ENCODE measurements around the gene SNX18.

SNX18 gene

GRCh38 chr5:54539001-54539400 is 21.4 kb downstream of the SNX18 start:
- DNase-seq (ENCODE audit: low read depth, low spot score), result no peak

- DNase-seq (ENCODE audit: low read depth, low spot score), result no peak
Observed at GRCh38 chr5:54540286-54540685, 22.7 kb downstream of the SNX18 start.

DNA sequence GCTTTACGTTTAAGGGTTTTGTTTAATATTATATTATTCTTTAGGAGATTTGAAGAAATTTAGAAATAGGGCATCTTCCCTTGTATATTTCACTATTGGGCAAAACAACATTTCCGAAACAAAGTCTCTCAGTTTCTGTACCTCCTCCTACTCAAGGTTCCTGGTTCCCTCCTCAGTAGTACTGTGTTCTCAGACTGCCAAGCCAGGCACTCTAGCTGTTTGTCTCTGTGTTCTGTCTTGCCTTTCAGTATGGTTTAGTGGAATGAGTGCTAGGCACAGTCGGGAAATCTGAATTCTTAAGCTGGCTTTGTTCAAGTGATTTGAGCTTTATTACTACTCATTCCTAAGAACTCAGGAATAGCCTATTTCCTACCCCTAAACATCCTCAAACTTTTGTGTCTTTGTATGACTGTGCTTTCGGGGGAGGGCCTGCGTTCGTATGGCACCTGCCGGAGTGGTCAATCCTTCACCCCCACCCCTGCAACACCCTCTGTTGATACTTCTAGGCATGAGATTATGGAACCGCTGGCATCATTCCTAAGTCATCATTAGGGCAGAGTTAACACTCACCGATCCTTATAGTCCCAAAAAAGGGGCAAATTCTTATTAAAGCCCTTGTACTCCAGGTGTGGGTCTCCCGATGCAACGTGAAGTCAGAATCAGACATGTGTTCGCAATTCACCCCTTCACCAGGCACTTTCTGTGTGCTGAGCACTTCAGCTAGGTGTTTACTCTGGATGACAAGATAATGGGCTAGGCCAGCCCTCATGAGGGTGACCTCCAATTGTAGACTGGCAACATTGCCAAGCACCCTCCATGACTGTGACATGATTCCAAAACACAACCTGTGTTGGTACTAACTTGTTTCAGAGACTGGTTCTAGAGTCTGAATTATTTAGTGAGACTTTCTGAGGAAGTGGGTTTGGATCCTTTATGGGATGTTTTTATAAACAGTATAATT is 24.5 kb downstream of the SNX18 start:
- DNase-seq (ENCODE audit: low read depth, low spot score), result no peak

DNA sequence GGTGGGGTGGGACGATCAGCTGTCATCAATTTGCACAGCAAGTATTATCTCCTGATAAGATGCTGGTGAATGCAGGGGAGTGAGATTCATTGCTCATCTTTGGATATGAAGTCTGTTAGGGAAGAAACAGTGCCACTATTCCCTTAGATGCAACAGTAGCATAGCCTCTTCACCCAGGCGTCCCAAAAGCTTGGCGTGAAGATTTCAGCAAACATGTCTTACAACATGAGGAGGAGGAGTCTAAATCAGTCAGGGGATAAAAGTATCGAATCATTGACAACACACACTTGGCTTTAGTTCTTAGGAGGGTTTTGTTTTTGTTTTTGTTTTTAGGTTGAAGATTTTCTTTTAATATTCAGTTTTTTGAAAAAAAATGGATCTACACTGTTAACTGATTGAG is 26.5 kb downstream of the SNX18 start:
- no peak for DNase-seq (ENCODE audit: low read depth, low spot score)

DNA sequence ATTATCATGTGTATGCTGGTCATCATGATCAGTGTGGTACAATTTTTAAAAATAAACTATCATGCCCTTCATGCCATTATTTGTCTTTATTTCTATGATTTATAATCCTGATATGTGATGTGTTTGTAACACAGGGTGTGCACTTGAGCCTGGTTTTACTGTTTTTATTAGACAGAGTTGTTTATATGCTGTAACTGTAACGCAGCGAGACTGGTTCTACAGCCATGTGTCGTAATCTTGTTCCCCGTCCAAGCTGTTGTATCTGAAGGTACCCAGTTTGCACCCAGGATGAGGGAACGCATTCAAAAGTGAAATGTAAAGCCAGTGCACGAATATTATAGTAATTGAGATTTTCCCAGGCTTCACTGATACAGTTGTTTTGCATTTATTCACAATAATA is 28.2 kb downstream of the SNX18 start:
- no peak for DNase-seq (ENCODE audit: low read depth, low spot score)

DNA sequence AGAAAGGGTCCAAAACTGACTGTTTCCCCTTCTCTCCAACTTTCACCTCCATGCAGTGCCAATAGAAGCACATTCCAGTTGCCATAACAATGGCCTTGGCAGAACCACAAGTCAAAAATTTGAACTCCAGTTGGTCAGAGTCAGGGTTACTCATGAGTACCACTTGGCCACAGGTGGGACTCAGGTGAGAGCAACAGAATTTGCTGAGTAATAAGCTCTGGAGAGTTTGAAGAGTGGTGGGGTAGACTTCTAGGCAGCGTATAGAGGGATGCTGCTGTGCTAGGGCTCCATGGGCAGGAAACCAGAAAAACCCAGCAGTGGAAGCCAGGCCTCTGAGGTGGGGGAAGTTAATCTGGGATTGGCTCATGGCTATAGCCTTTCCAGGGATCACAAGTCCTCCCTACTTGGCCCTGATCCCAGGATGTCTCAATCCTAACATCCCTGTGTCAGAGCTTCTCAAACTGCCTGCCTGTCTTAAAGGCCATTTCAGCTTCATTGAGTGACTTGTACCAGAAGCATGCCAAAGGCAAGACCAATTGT is 30.2 kb downstream of the SNX18 start:
- DNase-seq (ENCODE audit: low read depth, low spot score), result no peak

DNA sequence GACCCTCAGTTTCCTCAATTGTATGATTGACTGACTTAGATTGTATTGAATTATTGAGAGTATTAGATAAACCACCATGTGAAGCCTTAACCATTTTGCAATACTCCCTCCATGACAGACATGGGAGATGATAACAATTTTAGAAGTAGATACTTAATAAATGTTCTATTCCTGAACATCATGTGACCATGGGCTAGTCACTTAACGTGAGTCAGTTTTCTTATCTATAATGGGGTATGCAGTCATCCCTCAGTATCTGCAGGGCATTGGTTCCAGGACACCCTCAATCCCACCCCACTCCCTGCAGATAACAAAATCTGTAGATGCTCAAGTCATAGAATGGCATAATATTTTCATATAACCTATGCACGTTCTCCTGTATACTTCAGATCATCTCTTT is 31.0 kb downstream of the SNX18 start:
- DNase-seq (ENCODE audit: low read depth, low spot score), result no peak

GRCh38 chr5:54551292-54551691 is 33.7 kb downstream of the SNX18 start:
- DNase-seq (ENCODE audit: low read depth, low spot score), result no peak

- DNase-seq (ENCODE audit: low read depth, low spot score), result no peak
Observed at GRCh38 chr5:54551926-54552325, 34.4 kb downstream of the SNX18 start.

GRCh38 chr5:54552446-54552845 is 34.9 kb downstream of the SNX18 start:
- no peak for DNase-seq (ENCODE audit: low read depth, low spot score)

DNA sequence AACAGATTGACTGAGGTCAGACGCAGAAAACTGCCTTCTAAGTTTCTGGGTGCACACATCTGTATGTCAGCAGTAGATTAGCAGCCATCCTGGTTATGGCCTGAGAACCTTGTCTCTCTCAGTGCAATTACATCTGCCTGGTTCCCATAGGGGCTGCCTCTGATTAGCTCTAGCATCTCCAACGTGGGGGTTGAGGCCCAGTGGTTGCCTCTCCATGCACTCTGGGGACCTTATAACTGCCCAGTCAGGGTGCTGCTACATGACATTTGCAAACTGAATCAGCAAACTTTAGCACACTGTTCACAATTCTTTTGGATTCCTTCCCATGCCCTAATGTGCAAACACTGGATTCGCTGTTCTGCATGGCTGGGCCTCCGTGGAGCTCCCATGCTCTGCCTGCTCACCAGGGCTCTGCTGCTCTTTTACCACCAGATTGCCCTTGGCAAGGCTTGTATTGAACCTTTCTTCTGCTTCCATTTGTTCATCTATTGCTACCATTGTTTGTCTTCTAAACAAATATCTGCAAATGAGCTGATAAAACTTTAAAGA is 36.2 kb downstream of the SNX18 start:
- no peak for DNase-seq (ENCODE audit: low read depth, low spot score)

DNA sequence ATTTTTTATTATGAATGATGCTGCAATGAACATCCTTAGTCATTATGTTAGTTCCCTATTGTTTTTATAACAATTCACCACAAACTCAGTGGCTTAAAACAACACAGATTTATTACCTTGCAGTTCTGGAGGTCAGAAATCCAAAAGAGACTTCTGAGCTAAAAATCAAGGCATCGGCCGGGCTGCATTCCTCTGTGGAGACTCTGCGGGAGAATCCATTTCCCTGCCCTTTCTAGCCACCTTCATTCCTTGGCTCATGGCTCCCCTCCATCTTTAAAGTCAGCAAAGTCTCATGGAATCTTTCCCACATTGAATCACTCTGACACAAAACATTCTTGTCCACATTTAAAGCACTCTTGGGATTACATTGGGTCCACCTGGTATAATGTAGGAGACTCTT is 38.6 kb downstream of the SNX18 start:
- DNase-seq (ENCODE audit: low read depth, low spot score), result no peak

DNA sequence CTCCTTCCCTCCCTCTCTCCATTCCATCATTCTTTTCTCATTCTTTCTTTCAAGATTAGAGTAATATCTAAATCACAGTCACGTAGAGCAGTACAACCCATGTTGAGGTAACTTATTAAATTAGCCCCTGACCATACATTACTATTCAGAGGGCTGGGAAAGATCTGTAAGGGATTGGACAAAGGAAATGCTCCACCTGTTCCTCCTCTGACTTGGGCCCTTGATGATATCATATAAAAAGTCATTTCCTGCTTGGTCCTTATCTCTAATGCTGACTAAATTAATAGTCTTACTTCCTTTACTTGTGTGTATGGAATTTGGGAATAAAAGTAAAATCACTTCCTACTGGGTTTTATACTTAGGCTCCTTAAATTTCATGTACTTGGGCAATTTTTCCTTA is 40.8 kb downstream of the SNX18 start:
- no peak for DNase-seq (ENCODE audit: low read depth, low spot score)

DNA sequence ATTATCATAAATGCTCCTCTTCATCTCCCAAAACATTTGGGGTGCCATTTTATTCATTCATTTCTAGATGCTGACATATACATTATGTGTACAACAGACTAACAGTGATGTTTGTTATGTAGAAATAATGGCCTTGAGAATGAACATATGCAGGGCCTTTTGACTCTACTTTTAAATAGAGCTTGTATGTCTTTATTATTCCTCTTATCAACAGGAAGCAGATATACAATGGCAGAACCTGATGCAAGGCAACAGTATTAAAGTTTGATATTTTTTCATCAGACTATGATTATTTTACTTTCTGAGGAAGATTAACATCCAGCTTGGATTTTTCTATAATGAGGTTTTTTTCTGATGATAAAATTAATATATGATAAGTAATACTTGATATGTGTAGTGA is 44.1 kb downstream of the SNX18 start:
- no peak for DNase-seq (ENCODE audit: low read depth, low spot score)

DNA sequence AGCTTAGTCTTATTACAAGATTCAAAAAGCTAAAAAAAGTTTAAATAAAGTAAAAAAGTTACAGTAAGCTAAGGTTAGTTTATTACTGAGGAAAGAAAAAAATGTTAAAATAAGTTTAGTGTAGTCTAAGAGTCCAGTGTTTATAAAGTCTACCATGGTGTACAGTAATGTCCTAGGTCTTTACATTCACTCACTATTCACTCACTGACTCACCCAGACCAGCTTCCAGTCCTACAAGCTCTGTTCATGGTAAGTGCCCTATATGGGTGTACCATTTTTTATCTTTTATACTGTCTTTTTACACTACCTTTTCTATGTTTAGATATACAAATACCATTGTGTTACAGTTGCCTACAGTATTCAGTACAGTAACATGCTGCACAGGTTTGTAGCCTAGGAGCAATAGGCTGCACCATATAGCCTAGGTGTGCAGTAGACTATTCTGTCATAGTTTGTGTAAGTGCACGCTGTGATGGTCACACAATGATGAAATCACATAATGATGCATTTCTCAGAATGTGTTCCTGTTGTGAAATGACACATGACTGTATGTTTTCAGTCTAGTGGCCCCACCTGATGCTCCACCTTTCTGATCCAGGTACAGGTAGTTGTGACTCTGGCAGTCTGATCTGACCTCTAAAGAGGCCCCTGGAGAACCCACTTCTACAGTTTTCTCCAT is 45.7 kb downstream of the SNX18 start:
- DNase-seq (ENCODE audit: low read depth, low spot score), result no peak

GRCh38 chr5:54567996-54568395 is 50.4 kb downstream of the SNX18 start:
- DNase-seq (ENCODE audit: low read depth, low spot score), result no peak

DNA sequence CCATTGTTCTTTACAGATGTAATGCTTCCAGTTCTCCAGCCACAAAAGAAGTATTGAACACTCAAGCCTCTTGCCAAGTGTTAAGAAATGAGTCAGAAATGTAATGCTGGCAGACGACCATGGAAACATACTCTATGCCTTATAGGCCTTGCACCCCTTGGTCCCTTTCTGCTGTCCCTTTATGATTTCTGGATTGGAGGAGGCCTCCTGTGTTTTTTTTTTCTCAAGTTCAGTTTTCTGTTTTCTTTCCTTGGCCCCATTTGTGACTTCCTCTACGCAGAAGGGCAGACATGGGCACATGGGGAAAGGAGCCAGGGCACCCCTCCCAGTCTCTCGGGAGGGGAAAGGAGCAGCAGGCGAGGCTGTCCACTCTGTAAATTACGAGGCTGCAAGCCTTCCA is 53.4 kb downstream of the SNX18 start:
- DNase-seq (ENCODE audit: low read depth, low spot score), result no peak

DNA sequence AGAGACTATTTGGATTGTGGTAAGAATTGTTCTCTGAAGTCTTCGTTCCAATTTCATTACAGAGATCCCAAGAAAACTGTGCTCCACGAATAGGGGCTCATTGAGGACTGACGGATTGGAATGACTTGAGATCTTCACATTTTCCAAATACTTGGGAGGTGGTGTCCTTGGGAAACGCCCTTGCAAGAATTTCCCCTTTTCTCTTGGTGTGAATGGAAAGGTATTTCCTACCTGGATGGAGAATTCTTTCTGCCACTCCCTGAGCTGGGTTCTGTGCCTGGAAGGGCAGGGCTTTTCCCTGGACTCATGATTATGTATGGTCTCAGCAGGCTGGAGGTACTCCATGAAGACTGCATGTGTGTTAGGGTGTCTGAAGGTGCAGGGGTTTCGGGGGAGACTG is 53.9 kb downstream of the SNX18 start:
- DNase-seq (ENCODE audit: low read depth, low spot score), result peak; percentile 45

DNA sequence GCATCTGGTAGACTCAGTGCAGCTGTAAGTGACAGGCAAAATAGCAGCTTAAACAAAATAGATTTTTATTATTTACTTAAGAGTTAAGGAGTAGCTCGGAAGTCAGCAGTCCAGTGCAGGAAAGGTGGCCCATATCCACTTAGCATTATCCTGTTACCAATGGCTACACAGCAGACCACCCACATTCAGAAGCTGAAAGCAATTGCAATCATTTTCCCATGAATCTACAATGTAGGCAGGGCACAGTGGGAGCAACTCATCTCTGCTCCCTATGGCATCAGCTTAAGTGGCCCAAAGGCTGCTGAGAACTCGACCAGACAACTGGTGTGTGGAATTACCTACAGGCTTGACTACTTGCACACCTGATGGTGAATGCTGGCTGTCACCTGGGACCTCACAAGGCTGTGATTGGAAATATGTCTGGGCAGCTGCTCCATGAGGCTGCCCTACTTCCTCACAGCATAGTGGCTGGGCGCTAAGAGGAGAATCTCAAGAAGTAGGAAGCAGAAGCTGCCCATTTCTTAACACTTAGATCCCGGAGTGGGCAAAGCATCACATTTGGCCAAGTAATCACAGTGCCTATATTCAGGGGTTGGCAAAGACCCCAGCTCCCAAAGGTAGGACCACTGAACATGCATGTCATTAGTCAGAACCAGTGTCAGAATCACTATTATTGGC is 56.4 kb downstream of the SNX18 start:
- DNase-seq (ENCODE audit: low read depth, low spot score), result no peak

DNA sequence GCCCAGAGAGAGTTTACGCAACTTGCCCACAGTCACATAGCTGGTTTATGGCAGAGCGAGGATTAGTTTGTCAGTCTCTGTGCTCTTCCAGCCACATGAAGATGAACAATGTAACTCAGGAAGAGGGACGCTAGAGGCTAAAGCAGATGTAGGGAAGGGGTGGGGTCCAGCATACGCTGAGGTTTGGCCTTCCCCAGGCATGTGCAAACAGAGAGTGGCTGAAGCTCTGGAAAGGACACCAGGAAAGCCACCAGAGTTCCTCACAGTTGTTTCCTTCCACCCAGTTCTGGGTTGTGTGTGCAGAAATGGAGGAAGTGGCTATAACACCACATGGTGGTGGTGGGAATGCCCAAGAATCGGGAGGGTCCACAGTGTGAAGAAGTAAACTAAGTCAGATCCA is 60.0 kb downstream of the SNX18 start:
- DNase-seq (ENCODE audit: low read depth, low spot score), result no peak

- no peak for DNase-seq (ENCODE audit: low read depth, low spot score)
Observed at GRCh38 chr5:54577937-54578653, 60.5 kb downstream of the SNX18 start.
